WTC11 (cell line): ENCODE data around the gene SAMD4A. TPM values are rescaled to one million over a fixed set of nuclear protein-coding genes. Genes with fewer than 3 reads are reported as not detected.
A peak's percentile ranks its signal among the peaks of the same experiment; 100 is the strongest.

Experiments
- ATAC-seq: fragments of 200-7000 bp; cut with Tn5 transposase; 2 replicates; pipeline ENCODE4 v1.10.0; 2021; ENCODE audit warnings: mild to moderate bottlenecking, moderate library complexity
- CTCF ChIA-PET: fragments of 300-600 bp; sonication (Branson Sonifier 250); formaldehyde crosslinking; loops from one replicate; lab custom pipeline; 2021; ENCODE audit warnings: antibody characterized with exemption; lab: Charles Lee
- POLR2A ChIA-PET: fragments of 350-600 bp; sonication (Branson Sonifier 250); formaldehyde crosslinking; loops from one replicate; lab custom pipeline; 2021; ENCODE audit warnings: antibody characterized with exemption; lab: Charles Lee
- DNase-seq: peaks from one replicate; pipeline ENCODE4 v3.0.0; 2021; ENCODE audit warnings: low spot score
- H3K27ac Mint-ChIP-seq: 2 replicates; pipeline ENCODE4 v1.8.0; 2021; ENCODE audit warnings: mixed read lengths
- H3K27me3 Mint-ChIP-seq: 2 replicates; pipeline ENCODE4 v1.8.0; 2021; ENCODE audit warnings: low read depth, mild to moderate bottlenecking, moderate library complexity, mixed read lengths
- H3K36me3 Mint-ChIP-seq: 2 replicates; pipeline ENCODE4 v1.8.0; 2021; ENCODE audit warnings: mixed read lengths
- H3K4me1 Mint-ChIP-seq: 2 replicates; pipeline ENCODE4 v1.8.0; 2022; ENCODE audit warnings: mixed read lengths
- H3K4me3 Mint-ChIP-seq: 2 replicates; pipeline ENCODE4 v1.8.0; 2021; ENCODE audit warnings: mild to moderate bottlenecking, moderate library complexity, mixed read lengths
- H3K9me3 Mint-ChIP-seq: 2 replicates; pipeline ENCODE4 v1.8.0; 2021; ENCODE audit warnings: mixed read lengths
- ATF1 ChIP-seq: sonication (generic); formaldehyde crosslinking; IDR thresholded peaks from 2 replicates; pipeline ENCODE4 v1.8.1; 2023; ENCODE audit warnings: mild to moderate bottlenecking, moderate library complexity, missing genetic modification reagents
- EMX1 ChIP-seq: fragments of 250-450 bp; sonication (Bioruptor Pico); IDR thresholded peaks from 2 replicates; pipeline ENCODE4 v1.8.0; 2021; ENCODE audit warnings: mild to moderate bottlenecking
- ESRRA ChIP-seq: sonication (generic); formaldehyde crosslinking; IDR thresholded peaks from 2 replicates; pipeline ENCODE4 v1.8.1; 2022; ENCODE audit warnings: mild to moderate bottlenecking, missing genetic modification reagents, borderline replicate concordance
- ETV6 ChIP-seq: sonication (generic); formaldehyde crosslinking; IDR thresholded peaks from 2 replicates; pipeline ENCODE4 v1.8.1; 2022; ENCODE audit warnings: mild to moderate bottlenecking, missing genetic modification reagents
- GRHL2 ChIP-seq: fragments of 250-450 bp; sonication (Bioruptor Pico); IDR thresholded peaks from 2 replicates; pipeline ENCODE4 v1.8.0; 2022; ENCODE audit warnings: mild to moderate bottlenecking, moderate library complexity; ENCODE audit not compliant: insufficient replicate concordance, severe bottlenecking
- JAZF1 ChIP-seq: fragments of 250-450 bp; sonication (Bioruptor Pico); IDR thresholded peaks from 2 replicates; pipeline ENCODE4 v1.9.0; 2021; ENCODE audit warnings: moderate library complexity, mild to moderate bottlenecking, inconsistent platforms
- NR2C2 ChIP-seq: sonication (generic); formaldehyde crosslinking; IDR thresholded peaks from 2 replicates; pipeline ENCODE4 v1.8.0; 2022; ENCODE audit warnings: mild to moderate bottlenecking, missing genetic modification reagents
- OVOL2 ChIP-seq: fragments of 250-450 bp; sonication (Bioruptor Pico); IDR thresholded peaks from 2 replicates; pipeline ENCODE4 v1.9.0; 2021; ENCODE audit warnings: mild to moderate bottlenecking, borderline replicate concordance
- RELA ChIP-seq: sonication (generic); formaldehyde crosslinking; IDR thresholded peaks from 2 replicates; pipeline ENCODE4 v1.8.1; 2022; ENCODE audit warnings: missing genetic modification reagents, mild to moderate bottlenecking, borderline replicate concordance
- SMAD3 ChIP-seq: sonication (generic); formaldehyde crosslinking; IDR thresholded peaks from 2 replicates; pipeline ENCODE4 v1.8.0; 2022; ENCODE audit warnings: missing genetic modification reagents, mild to moderate bottlenecking, borderline replicate concordance
- ZNF121 ChIP-seq: sonication (generic); formaldehyde crosslinking; IDR thresholded peaks from 2 replicates; pipeline ENCODE4 v1.8.0; 2023; ENCODE audit warnings: missing genetic modification reagents
- total RNA-seq: library from RNA; stranded (reverse); gene quantifications from 3 replicates; pipeline ENCODE4 v1.2.3, GENCODE V29; 2021
- TF ChIP-seq, protein P1 (sequence below): sonication (generic); formaldehyde crosslinking; IDR thresholded peaks from 2 replicates; pipeline ENCODE4 v1.8.0; 2022; ENCODE audit warnings: missing genetic modification reagents
- TF ChIP-seq, protein P2 (sequence below): fragments of 250-450 bp; sonication (Bioruptor Pico); IDR thresholded peaks from 2 replicates; pipeline ENCODE4 v1.9.0; 2021; ENCODE audit warnings: moderate library complexity, mild to moderate bottlenecking, inconsistent platforms, borderline replicate concordance
- TF ChIP-seq, protein P3 (sequence below): sonication (generic); formaldehyde crosslinking; IDR thresholded peaks from 2 replicates; pipeline ENCODE4 v1.8.0; 2022; ENCODE audit warnings: mild to moderate bottlenecking, missing genetic modification reagents
- TF ChIP-seq, protein P4 (sequence below): sonication (generic); formaldehyde crosslinking; conservative IDR thresholded peaks from 2 replicates; pipeline ENCODE4 v1.8.1; 2022; ENCODE audit warnings: mild to moderate bottlenecking, missing genetic modification reagents
- TF ChIP-seq, protein P5 (sequence below): sonication (generic); formaldehyde crosslinking; IDR thresholded peaks from 2 replicates; pipeline ENCODE4 v1.8.1; 2022; ENCODE audit warnings: low read depth, mild to moderate bottlenecking, moderate library complexity, missing genetic modification reagents, borderline replicate concordance
- TF ChIP-seq, protein P6 (sequence below): sonication (generic); formaldehyde crosslinking; IDR thresholded peaks from 2 replicates; pipeline ENCODE4 v1.8.1; 2023; ENCODE audit warnings: mild to moderate bottlenecking, missing genetic modification reagents
- TF ChIP-seq, protein P7 (sequence below): sonication (generic); formaldehyde crosslinking; IDR thresholded peaks from 2 replicates; pipeline ENCODE4 v1.8.1; 2023; ENCODE audit warnings: mild to moderate bottlenecking, missing genetic modification reagents, moderate library complexity
- TF ChIP-seq, protein P8 (sequence below): fragments of 250-450 bp; sonication (Bioruptor Pico); IDR thresholded peaks from 2 replicates; pipeline ENCODE4 v1.8.0; 2021; ENCODE audit warnings: mild to moderate bottlenecking

The SAMD4A gene
- total RNA-seq, 1 experiment from 2014 or later, result 6.0 TPM

DNA sequence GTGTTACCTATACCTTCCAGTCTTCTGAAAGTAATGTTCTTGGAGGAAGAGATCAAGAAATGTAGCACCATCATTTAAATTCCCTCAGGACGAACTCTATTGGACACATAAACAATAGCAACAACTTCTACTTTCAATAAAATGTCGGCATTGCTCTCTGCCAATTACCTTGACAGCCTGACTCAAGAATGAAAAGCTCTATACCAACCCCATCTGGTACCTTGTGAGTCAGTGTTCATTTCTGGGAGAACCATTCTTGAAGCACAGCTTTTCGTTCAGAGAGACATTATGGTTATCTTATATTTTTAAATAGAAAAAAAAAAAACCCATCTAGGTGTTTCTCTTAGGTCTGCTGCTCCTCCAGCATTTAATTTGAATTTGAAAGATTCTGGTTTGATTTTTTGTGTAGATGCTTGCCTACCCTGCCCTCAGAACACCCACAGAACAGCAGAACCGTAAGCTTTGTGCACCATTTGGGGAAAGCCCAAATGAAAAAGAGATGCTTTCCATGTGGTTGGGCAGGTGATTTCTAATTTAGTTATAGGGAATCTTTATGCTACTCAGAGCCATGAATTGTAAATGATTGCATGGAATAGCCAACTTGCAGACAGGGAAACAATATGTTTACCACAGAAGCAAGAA is 156.0 kb downstream of the SAMD4A start:
- H3K36me3 Mint-ChIP-seq, result no peaks in the 10 kb centered on the region
- H3K4me3 Mint-ChIP-seq, result no peak overlapping the region
- no peak for DNase-seq
- no peaks in the 10 kb centered on the region for H3K9me3 Mint-ChIP-seq
- H3K4me1 Mint-ChIP-seq, result peaks cover 8% of the 10 kb centered on the region
- ATAC-seq, result peak; percentile 77
- no peaks in the 10 kb centered on the region for H3K27me3 Mint-ChIP-seq
- TF ChIP-seq JAZF1 (no peak), NR2C2 (no peak), EMX1 (CRISPR knock-in tag) (no peak), OVOL2 (no peak), ZNF121 (no peak), ATF1 (CRISPR knock-in tag) (no peak), SMAD3 (no peak)
- TF ChIP-seq, protein P1, sequence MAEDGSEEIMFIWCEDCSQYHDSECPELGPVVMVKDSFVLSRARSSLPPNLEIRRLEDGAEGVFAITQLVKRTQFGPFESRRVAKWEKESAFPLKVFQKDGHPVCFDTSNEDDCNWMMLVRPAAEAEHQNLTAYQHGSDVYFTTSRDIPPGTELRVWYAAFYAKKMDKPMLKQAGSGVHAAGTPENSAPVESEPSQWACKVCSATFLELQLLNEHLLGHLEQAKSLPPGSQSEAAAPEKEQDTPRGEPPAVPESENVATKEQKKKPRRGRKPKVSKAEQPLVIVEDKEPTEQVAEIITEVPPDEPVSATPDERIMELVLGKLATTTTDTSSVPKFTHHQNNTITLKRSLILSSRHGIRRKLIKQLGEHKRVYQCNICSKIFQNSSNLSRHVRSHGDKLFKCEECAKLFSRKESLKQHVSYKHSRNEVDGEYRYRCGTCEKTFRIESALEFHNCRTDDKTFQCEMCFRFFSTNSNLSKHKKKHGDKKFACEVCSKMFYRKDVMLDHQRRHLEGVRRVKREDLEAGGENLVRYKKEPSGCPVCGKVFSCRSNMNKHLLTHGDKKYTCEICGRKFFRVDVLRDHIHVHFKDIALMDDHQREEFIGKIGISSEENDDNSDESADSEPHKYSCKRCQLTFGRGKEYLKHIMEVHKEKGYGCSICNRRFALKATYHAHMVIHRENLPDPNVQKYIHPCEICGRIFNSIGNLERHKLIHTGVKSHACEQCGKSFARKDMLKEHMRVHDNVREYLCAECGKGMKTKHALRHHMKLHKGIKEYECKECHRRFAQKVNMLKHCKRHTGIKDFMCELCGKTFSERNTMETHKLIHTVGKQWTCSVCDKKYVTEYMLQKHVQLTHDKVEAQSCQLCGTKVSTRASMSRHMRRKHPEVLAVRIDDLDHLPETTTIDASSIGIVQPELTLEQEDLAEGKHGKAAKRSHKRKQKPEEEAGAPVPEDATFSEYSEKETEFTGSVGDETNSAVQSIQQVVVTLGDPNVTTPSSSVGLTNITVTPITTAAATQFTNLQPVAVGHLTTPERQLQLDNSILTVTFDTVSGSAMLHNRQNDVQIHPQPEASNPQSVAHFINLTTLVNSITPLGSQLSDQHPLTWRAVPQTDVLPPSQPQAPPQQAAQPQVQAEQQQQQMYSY, result no peak
- TF ChIP-seq, protein P2, sequence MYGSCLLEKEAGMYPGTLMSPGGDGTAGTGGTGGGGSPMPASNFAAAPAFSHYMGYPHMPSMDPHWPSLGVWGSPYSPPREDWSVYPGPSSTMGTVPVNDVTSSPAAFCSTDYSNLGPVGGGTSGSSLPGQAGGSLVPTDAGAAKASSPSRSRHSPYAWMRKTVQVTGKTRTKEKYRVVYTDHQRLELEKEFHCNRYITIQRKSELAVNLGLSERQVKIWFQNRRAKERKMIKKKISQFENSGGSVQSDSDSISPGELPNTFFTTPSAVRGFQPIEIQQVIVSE (CRISPR knock-in tag), result no peak
- TF ChIP-seq, protein P3, sequence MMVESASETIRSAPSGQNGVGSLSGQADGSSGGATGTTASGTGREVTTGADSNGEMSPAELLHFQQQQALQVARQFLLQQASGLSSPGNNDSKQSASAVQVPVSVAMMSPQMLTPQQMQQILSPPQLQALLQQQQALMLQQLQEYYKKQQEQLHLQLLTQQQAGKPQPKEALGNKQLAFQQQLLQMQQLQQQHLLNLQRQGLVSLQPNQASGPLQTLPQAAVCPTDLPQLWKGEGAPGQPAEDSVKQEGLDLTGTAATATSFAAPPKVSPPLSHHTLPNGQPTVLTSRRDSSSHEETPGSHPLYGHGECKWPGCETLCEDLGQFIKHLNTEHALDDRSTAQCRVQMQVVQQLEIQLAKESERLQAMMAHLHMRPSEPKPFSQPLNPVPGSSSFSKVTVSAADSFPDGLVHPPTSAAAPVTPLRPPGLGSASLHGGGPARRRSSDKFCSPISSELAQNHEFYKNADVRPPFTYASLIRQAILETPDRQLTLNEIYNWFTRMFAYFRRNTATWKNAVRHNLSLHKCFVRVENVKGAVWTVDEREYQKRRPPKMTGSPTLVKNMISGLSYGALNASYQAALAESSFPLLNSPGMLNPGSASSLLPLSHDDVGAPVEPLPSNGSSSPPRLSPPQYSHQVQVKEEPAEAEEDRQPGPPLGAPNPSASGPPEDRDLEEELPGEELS, result no peak
- TF ChIP-seq, protein P4, sequence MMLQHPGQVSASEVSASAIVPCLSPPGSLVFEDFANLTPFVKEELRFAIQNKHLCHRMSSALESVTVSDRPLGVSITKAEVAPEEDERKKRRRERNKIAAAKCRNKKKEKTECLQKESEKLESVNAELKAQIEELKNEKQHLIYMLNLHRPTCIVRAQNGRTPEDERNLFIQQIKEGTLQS, result no peak
- TF ChIP-seq, protein P5, sequence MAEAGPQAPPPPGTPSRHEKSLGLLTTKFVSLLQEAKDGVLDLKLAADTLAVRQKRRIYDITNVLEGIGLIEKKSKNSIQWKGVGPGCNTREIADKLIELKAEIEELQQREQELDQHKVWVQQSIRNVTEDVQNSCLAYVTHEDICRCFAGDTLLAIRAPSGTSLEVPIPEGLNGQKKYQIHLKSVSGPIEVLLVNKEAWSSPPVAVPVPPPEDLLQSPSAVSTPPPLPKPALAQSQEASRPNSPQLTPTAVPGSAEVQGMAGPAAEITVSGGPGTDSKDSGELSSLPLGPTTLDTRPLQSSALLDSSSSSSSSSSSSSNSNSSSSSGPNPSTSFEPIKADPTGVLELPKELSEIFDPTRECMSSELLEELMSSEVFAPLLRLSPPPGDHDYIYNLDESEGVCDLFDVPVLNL (CRISPR knock-in tag), result no peak
- TF ChIP-seq, protein P6, sequence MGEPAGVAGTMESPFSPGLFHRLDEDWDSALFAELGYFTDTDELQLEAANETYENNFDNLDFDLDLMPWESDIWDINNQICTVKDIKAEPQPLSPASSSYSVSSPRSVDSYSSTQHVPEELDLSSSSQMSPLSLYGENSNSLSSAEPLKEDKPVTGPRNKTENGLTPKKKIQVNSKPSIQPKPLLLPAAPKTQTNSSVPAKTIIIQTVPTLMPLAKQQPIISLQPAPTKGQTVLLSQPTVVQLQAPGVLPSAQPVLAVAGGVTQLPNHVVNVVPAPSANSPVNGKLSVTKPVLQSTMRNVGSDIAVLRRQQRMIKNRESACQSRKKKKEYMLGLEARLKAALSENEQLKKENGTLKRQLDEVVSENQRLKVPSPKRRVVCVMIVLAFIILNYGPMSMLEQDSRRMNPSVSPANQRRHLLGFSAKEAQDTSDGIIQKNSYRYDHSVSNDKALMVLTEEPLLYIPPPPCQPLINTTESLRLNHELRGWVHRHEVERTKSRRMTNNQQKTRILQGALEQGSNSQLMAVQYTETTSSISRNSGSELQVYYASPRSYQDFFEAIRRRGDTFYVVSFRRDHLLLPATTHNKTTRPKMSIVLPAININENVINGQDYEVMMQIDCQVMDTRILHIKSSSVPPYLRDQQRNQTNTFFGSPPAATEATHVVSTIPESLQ (CRISPR knock-in tag), result no peak
- H3K27ac Mint-ChIP-seq, result no peak overlapping the region
- POLR2A ChIA-PET, result interaction anchor here (0.6 to 1.2 kb wide), 3 partner anchors 9 to 157 kb away, joined by 3 to 5 read pairs (median 3); no protein-coding TSS in a partner anchor
- CTCF ChIA-PET, result interaction anchor here (0.6 to 2.9 kb wide), 23 partner anchors 10 to 302 kb away, joined by 3 to 38 read pairs (median 4); partner anchors contain the start of gene SAMD4A

DNA sequence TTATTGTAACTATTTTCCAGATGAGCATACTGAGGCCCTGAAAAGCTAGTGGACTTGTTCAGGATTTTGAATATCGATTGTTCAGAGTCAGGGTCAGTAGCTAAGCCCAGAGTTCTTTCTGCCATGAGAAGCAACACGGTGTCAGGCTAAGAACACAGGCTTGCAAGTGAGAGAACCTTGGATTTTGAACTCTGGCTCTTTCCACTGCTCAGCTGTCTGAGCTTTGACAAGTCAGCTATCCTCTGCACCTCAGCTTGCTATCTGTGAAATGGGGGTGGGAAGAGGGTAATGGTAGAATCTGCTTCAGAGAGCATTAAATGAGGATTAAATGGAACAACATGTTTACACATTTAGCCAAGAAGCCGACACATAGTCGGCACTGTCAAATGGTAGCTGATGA is 157.2 kb downstream of the SAMD4A start:
- H3K4me1 Mint-ChIP-seq, result peaks cover 8% of the 10 kb centered on the region
- CTCF ChIA-PET, result interaction anchor here (0.9 to 2.9 kb wide), 2 partner anchors 33 to 50 kb away, joined by 3 to 38 read pairs; no protein-coding TSS in a partner anchor
- ATAC-seq (no peak), DNase-seq (no peak)
- no peak overlapping the region for H3K27ac Mint-ChIP-seq
- no peaks in the 10 kb centered on the region for H3K36me3 Mint-ChIP-seq
- POLR2A ChIA-PET, result no interaction called here
- no peak overlapping the region for H3K4me3 Mint-ChIP-seq
- H3K9me3 Mint-ChIP-seq, result no peaks in the 10 kb centered on the region
- H3K27me3 Mint-ChIP-seq, result no peaks in the 10 kb centered on the region
- TF ChIP-seq, protein P7, sequence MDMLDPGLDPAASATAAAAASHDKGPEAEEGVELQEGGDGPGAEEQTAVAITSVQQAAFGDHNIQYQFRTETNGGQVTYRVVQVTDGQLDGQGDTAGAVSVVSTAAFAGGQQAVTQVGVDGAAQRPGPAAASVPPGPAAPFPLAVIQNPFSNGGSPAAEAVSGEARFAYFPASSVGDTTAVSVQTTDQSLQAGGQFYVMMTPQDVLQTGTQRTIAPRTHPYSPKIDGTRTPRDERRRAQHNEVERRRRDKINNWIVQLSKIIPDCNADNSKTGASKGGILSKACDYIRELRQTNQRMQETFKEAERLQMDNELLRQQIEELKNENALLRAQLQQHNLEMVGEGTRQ (CRISPR knock-in tag), result no peak
- TF ChIP-seq, protein P8, sequence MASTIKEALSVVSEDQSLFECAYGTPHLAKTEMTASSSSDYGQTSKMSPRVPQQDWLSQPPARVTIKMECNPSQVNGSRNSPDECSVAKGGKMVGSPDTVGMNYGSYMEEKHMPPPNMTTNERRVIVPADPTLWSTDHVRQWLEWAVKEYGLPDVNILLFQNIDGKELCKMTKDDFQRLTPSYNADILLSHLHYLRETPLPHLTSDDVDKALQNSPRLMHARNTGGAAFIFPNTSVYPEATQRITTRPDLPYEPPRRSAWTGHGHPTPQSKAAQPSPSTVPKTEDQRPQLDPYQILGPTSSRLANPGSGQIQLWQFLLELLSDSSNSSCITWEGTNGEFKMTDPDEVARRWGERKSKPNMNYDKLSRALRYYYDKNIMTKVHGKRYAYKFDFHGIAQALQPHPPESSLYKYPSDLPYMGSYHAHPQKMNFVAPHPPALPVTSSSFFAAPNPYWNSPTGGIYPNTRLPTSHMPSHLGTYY, result no peak
- no peak for TF ChIP-seq ESRRA (CRISPR knock-in tag)
- TF ChIP-seq, protein P6 (CRISPR knock-in tag), result no peak
- TF ChIP-seq GRHL2 (CRISPR knock-in tag), result no peak
- TF ChIP-seq, protein P4, result no peak
- TF ChIP-seq ETV6 (CRISPR knock-in tag), result no peak
- TF ChIP-seq RELA (CRISPR knock-in tag), result no peak
